ENCODE results near the gene GORASP2. TPM values are rescaled to one million over a fixed set of nuclear protein-coding genes. Genes with fewer than 3 reads are reported as not detected.

Gene GORASP2
- total RNA-seq, 1 experiment from 2014 or later: 97.7 TPM

- Histone ChIP-seq H3K4me1 (ENCODE audit: insufficient read depth, low read length) (peaks cover 3% of the 10 kb centered on the region; the same call in 1 of the 2 replicates), H3K56ac (ENCODE audit: insufficient read length, low read depth, low read length) (no peak overlapping the region), H3K23ac (ENCODE audit: insufficient read length, low read depth, low read length) (no peak overlapping the region), H2AFZ (ENCODE audit: low read length) (no peak overlapping the region), H3K18ac (ENCODE audit: insufficient read length, low read depth, low read length) (no peak overlapping the region), H3K79me1 (ENCODE audit: insufficient read depth, low read depth, low read length, poor library complexity, severe bottlenecking) (no peaks in the 10 kb centered on the region), H4K20me1 (ENCODE audit: control insufficient read depth, insufficient read depth, insufficient read length) (no peaks in the 10 kb centered on the region), H3K14ac (ENCODE audit: insufficient read depth, low read length) (no peak overlapping the region), H3K27ac (ENCODE audit: insufficient read length, low read depth, low read length) (no peak overlapping the region), H3K9me3 (ENCODE audit: control insufficient read depth, low read depth, low read length) (no peaks in the 10 kb centered on the region), H3K9ac (ENCODE audit: extremely low read depth, insufficient read length, low read length) (no peak overlapping the region), H2BK20ac (ENCODE audit: low read depth, low read length, poor library complexity, severe bottlenecking) (no peak overlapping the region), H3T11ph (ENCODE audit: low read length) (no peak overlapping the region), H2AK5ac (ENCODE audit: insufficient read length, low read length) (no peak overlapping the region), H2BK12ac (ENCODE audit: insufficient read length, low read depth, low read length) (no peak overlapping the region), H3K79me2 (ENCODE audit: insufficient read depth, low read length) (no peaks in the 10 kb centered on the region), H3K4me2 (ENCODE audit: insufficient read depth, insufficient read length, low read length) (no peak overlapping the region), H2BK120ac (ENCODE audit: low read depth, low read length, poor library complexity, severe bottlenecking) (no peak overlapping the region), H3K23me2 (ENCODE audit: insufficient read length, low read depth, low read length, poor library complexity, severe bottlenecking) (no peaks in the 10 kb centered on the region), H2BK15ac (ENCODE audit: low read depth, low read length) (no peak overlapping the region), H4K5ac (ENCODE audit: insufficient read length, low read depth, low read length) (no peak overlapping the region), H3K4ac (ENCODE audit: low read depth, low read length) (no peak overlapping the region), H2BK5ac (ENCODE audit: insufficient read length, low read length) (no peak overlapping the region), H3K27me3 (ENCODE audit: insufficient read depth, low read length) (no peaks in the 10 kb centered on the region), H4K8ac (replicated peaks; ENCODE audit: insufficient read length, low read depth, low read length) (no peak overlapping the region), H4K91ac (ENCODE audit: insufficient read length, low read depth, low read length) (no peak overlapping the region)
- peaks cover 19 to 33% (median 29%) of the 10 kb centered on the region in 3 experiments for H3K36me3 Mint-ChIP-seq (ENCODE audit: insufficient read depth in 1 of 3, low read depth in 3 of 3)
- no peak overlapping the region for H3K4me3 Mint-ChIP-seq
- no peak for DNase-seq
- peaks cover 36 to 37% of the 10 kb centered on the region in 2 experiments for H3K4me1 Mint-ChIP-seq
- WGBS (ENCODE audit: extremely low coverage, insufficient read length, low lambda C conversion rate): no CpG with 5 or more reads among the region's 5 CpGs
- peaks cover 5% of the 10 kb centered on the region for H3K27me3 Mint-ChIP-seq (ENCODE audit: low read depth)
- H3K27ac Mint-ChIP-seq: 0 out of 7 replicates have a peak overlapping the region, but pooled peaks of 1 of the 3 experiments have one; percentile 40
- TF ChIP-seq CTCF (conservative IDR thresholded peaks at IDR 0.05): no peak
- peaks cover 10 to 17% of the 10 kb centered on the region in 2 experiments for H3K9me3 Mint-ChIP-seq
Observed at GRCh38 chr2:170985407-170985806, 56.4 kb downstream of the GORASP2 start.

All from H9 (cell line).